GM21381 (cell line): Measurements from ENCODE around the gene LRRC26.
A peak's percentile ranks its signal among the peaks of the same experiment; 100 is the strongest.
"Not testable (repeated sequence)": the region's sequence is repeated elsewhere in the genome, so short reads cannot be mapped to it uniquely, and the experiment has no call there.

Experiments
- ATAC-seq: cut with Tn5 transposase; IDR thresholded peaks from one replicate; pipeline ENCODE4 v1.9.1; 2021; ENCODE audit warnings: mild to moderate bottlenecking, moderate library complexity; ENCODE audit not compliant: unreplicated experiment

The LRRC26 gene

GRCh38 chr9:137139468-137140150 lies 30.2 kb downstream of the LRRC26 start:
- no peak for ATAC-seq

GRCh38 chr9:137138722-137139467 lies 31.0 kb downstream of the LRRC26 start, which contains the start of gene GRIN1:
Gene GRIN1 (plus strand): TSS chr9:137139154. CDS start chr9:137139487, 333 bp downstream.
- ATAC-seq: no peak

- no peak for ATAC-seq
Measured at GRCh38 chr9:137138058-137138721, 31.7 kb downstream of the LRRC26 start.

GRCh38 chr9:137136881-137137607 lies 32.8 kb downstream of the LRRC26 start:
- no peak for ATAC-seq

GRCh38 chr9:137136261-137136880 lies 33.5 kb downstream of the LRRC26 start:
- no peak for ATAC-seq

- not testable (repeated sequence) for ATAC-seq
Measured at GRCh38 chr9:137135154-137135553, 34.7 kb downstream of the LRRC26 start.

GRCh38 chr9:137134191-137134590 lies 35.7 kb downstream of the LRRC26 start:
- ATAC-seq: no peak

GRCh38 chr9:137130176-137130755 lies 39.6 kb downstream of the LRRC26 start:
- ATAC-seq: peak; percentile 23

GRCh38 chr9:137129456-137130175 lies 40.2 kb downstream of the LRRC26 start:
- peak; percentile 84 for ATAC-seq

- ATAC-seq: peak; percentile 13
Measured at GRCh38 chr9:137128862-137129455, 40.9 kb downstream of the LRRC26 start.

GRCh38 chr9:137128158-137128861 lies 41.5 kb downstream of the LRRC26 start:
- no peak for ATAC-seq

GRCh38 chr9:137127301-137128157 lies 42.3 kb downstream of the LRRC26 start:
- no peak for ATAC-seq

GRCh38 chr9:137126786-137127185 lies 43.1 kb downstream of the LRRC26 start:
- no peak for ATAC-seq

- ATAC-seq: not testable (repeated sequence)
Measured at GRCh38 chr9:137123952-137124462, 45.8 kb downstream of the LRRC26 start.

- ATAC-seq: peak; percentile 35
Measured at GRCh38 chr9:137123468-137123837, 46.4 kb downstream of the LRRC26 start.

- ATAC-seq: not testable (repeated sequence)
Measured at GRCh38 chr9:137122796-137123467, 46.9 kb downstream of the LRRC26 start.
